HEK293 (cell line): ENCODE results near the gene ATG2A.

Experiments
- CTCF ChIA-PET: fragments of 350-600 bp; formaldehyde crosslinking; extraction: SDS; loops from one replicate; lab custom pipeline; 2021; ENCODE audit warnings: antibody characterized with exemption; lab: Yijun Ruan, JAX
- POLR2A ChIA-PET: fragments of 300-600 bp; formaldehyde crosslinking; extraction: SDS; loops from one replicate; lab custom pipeline; 2020; ENCODE audit warnings: antibody characterized with exemption, inconsistent platforms; lab: Yijun Ruan, JAX
- H3K27ac ChIP-seq: fragments of 200-500 bp; sonication (Bioruptor generic); 2 replicates; pipeline ENCODE4 v1.5.1; 2014; ENCODE audit warnings: low read depth, low read length, control low read depth, inconsistent platforms; ENCODE audit errors: extremely low read depth
- H3K36me3 ChIP-seq, 2 experiments: fragments of 200-500 bp in 1 of 2; sonication (Bioruptor generic) in 1 of 2; 1 replicate in 1 of 2; 2 replicates in 1 of 2; pipeline ENCODE4 v1.5.1; 2014 to 2017; ENCODE audit warnings: inconsistent platforms in 2 of 2, low read length in 2 of 2; ENCODE audit not compliant: control insufficient read depth in 2 of 2, insufficient read depth in 1 of 2
- H3K4me1 ChIP-seq: fragments of 200-500 bp; sonication (Bioruptor generic); 2 replicates; pipeline ENCODE4 v1.5.1; 2014; ENCODE audit warnings: mild to moderate bottlenecking, low read length, inconsistent platforms; ENCODE audit not compliant: control insufficient read depth, insufficient read depth
- H3K4me3 ChIP-seq: 2 replicates; pipeline ENCODE4 v1.5.1; 2011; ENCODE audit warnings: low read depth, mild to moderate bottlenecking, control low read depth, low read length, moderate library complexity
- H3K9me3 ChIP-seq: fragments of 200-500 bp; sonication (Bioruptor generic); 2 replicates; pipeline ENCODE4 v1.5.1; 2014; ENCODE audit warnings: low read depth, low read length, inconsistent platforms; ENCODE audit not compliant: control insufficient read depth, insufficient read depth
- REPIN1 ChIP-seq: fragments of 450-650 bp; formaldehyde crosslinking; IDR thresholded peaks from 2 replicates; pipeline ENCODE4 v1.5.1; 2017; ENCODE audit warnings: missing biosample characterization, missing genetic modification characterization, low read depth
- SP7 ChIP-seq: fragments of 450-650 bp; formaldehyde crosslinking; IDR thresholded peaks from 2 replicates; pipeline ENCODE4 v1.5.1; 2016; ENCODE audit warnings: missing biosample characterization, missing genetic modification characterization
- ZEB2 ChIP-seq: fragments of 450-650 bp; formaldehyde crosslinking; IDR thresholded peaks from 2 replicates; pipeline ENCODE4 v1.5.1; 2016; ENCODE audit warnings: missing biosample characterization, missing genetic modification characterization
- ZFP3 ChIP-seq: fragments of 450-650 bp; formaldehyde crosslinking; IDR thresholded peaks from 2 replicates; pipeline ENCODE4 v1.5.1; 2016; ENCODE audit warnings: low read depth, missing biosample characterization, missing genetic modification characterization
- ZNF114 ChIP-seq: fragments of 450-650 bp; formaldehyde crosslinking; IDR thresholded peaks from 2 replicates; pipeline ENCODE4 v1.5.0; 2017; ENCODE audit warnings: missing biosample characterization, missing genetic modification characterization
- ZNF132 ChIP-seq: fragments of 450-650 bp; formaldehyde crosslinking; IDR thresholded peaks from 2 replicates; pipeline ENCODE4 v1.5.1; 2017; ENCODE audit warnings: missing biosample characterization, missing genetic modification characterization, borderline replicate concordance
- ZNF155 ChIP-seq: fragments of 450-650 bp; formaldehyde crosslinking; IDR thresholded peaks from 2 replicates; pipeline ENCODE4 v1.5.1; 2016; ENCODE audit warnings: missing biosample characterization, missing genetic modification characterization
- ZNF292 ChIP-seq: fragments of 450-650 bp; formaldehyde crosslinking; IDR thresholded peaks from 2 replicates; pipeline ENCODE4 v1.5.1; 2016; ENCODE audit warnings: low read depth, missing biosample characterization, missing genetic modification characterization, borderline replicate concordance
- ZNF302 ChIP-seq: fragments of 450-650 bp; formaldehyde crosslinking; IDR thresholded peaks from 2 replicates; pipeline ENCODE4 v1.5.1; 2016; ENCODE audit warnings: missing biosample characterization, missing genetic modification characterization, low read depth
- ZNF571 ChIP-seq: fragments of 450-650 bp; formaldehyde crosslinking; IDR thresholded peaks from 2 replicates; pipeline ENCODE4 v1.5.0; 2017; ENCODE audit warnings: missing biosample characterization, missing genetic modification characterization
- ZNF707 ChIP-seq: fragments of 450-650 bp; formaldehyde crosslinking; IDR thresholded peaks from 2 replicates; pipeline ENCODE4 v1.5.1; 2016; ENCODE audit warnings: missing biosample characterization, missing genetic modification characterization
- ZNF776 ChIP-seq: fragments of 450-650 bp; formaldehyde crosslinking; IDR thresholded peaks from 2 replicates; pipeline ENCODE4 v1.5.0; 2017; ENCODE audit warnings: missing biosample characterization, missing genetic modification characterization, borderline replicate concordance
- ZSCAN30 ChIP-seq: fragments of 450-650 bp; IDR thresholded peaks from 2 replicates; pipeline ENCODE4 v1.5.1; 2018; ENCODE audit warnings: missing biosample characterization, mild to moderate bottlenecking, missing genetic modification characterization, moderate library complexity
- TF ChIP-seq, protein P1 (sequence below): fragments of 450-650 bp; formaldehyde crosslinking; IDR thresholded peaks from 2 replicates; pipeline ENCODE4 v1.5.1; 2016; ENCODE audit warnings: missing biosample characterization, missing genetic modification characterization, borderline replicate concordance
- TF ChIP-seq, protein P2 (sequence below): fragments of 450-650 bp; formaldehyde crosslinking; IDR thresholded peaks from 2 replicates; pipeline ENCODE4 v1.5.1; 2016; ENCODE audit warnings: missing biosample characterization, missing genetic modification characterization
- TF ChIP-seq, protein P3 (sequence below): fragments of 450-650 bp; formaldehyde crosslinking; IDR thresholded peaks from 2 replicates; pipeline ENCODE4 v1.5.1; 2017; ENCODE audit warnings: missing biosample characterization, missing genetic modification characterization
- TF ChIP-seq, protein P4 (sequence below): fragments of 450-650 bp; formaldehyde crosslinking; IDR thresholded peaks from 2 replicates; pipeline ENCODE4 v1.5.1; 2016; ENCODE audit warnings: missing biosample characterization, missing genetic modification characterization
- TF ChIP-seq, protein P5 (sequence below): fragments of 450-650 bp; formaldehyde crosslinking; IDR thresholded peaks from 2 replicates; pipeline ENCODE4 v1.5.1; 2016; ENCODE audit warnings: missing biosample characterization, missing genetic modification characterization
- TF ChIP-seq, protein P6 (sequence below): fragments of 450-650 bp; formaldehyde crosslinking; IDR thresholded peaks from 2 replicates; pipeline ENCODE4 v1.5.1; 2016; ENCODE audit warnings: missing biosample characterization, missing genetic modification characterization

Gene ATG2A

DNA sequence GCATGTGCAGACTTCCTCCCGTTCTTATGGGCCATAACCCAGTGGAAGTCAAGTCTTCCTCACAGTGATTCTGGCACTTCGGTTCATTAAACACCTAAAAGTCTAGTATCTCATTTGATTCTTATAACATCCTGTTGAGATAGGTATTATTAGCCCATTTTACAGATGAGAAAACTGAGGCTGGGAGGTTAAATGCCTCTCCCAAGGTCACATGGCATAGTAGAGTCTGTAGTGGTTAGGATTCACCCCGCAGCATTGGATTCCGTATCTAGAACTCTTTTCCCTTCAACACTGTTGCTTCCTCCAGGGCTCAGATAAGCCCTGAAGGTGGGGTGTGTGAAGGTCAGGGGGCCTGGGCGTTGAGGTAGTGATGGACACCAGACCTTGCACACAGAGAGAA, 15.3 kb upstream of the ATG2A start:
- no peaks in the 10 kb centered on the region for H3K9me3 ChIP-seq
- TF ChIP-seq ZSCAN30: no peak
- no peak for TF ChIP-seq ZNF707
- no peak for TF ChIP-seq ZNF302 (tag by site-specific recombination)
- TF ChIP-seq ZNF571 (tag by site-specific recombination): no peak
- TF ChIP-seq, protein P1, sequence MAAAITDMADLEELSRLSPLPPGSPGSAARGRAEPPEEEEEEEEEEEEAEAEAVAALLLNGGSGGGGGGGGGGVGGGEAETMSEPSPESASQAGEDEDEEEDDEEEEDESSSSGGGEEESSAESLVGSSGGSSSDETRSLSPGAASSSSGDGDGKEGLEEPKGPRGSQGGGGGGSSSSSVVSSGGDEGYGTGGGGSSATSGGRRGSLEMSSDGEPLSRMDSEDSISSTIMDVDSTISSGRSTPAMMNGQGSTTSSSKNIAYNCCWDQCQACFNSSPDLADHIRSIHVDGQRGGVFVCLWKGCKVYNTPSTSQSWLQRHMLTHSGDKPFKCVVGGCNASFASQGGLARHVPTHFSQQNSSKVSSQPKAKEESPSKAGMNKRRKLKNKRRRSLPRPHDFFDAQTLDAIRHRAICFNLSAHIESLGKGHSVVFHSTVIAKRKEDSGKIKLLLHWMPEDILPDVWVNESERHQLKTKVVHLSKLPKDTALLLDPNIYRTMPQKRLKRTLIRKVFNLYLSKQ (tag by site-specific recombination): no peak
- no peak for TF ChIP-seq ZEB2
- TF ChIP-seq ZFP3 (tag by site-specific recombination): no peak
- TF ChIP-seq ZNF114 (tag by site-specific recombination): no peak
- TF ChIP-seq, protein P2, sequence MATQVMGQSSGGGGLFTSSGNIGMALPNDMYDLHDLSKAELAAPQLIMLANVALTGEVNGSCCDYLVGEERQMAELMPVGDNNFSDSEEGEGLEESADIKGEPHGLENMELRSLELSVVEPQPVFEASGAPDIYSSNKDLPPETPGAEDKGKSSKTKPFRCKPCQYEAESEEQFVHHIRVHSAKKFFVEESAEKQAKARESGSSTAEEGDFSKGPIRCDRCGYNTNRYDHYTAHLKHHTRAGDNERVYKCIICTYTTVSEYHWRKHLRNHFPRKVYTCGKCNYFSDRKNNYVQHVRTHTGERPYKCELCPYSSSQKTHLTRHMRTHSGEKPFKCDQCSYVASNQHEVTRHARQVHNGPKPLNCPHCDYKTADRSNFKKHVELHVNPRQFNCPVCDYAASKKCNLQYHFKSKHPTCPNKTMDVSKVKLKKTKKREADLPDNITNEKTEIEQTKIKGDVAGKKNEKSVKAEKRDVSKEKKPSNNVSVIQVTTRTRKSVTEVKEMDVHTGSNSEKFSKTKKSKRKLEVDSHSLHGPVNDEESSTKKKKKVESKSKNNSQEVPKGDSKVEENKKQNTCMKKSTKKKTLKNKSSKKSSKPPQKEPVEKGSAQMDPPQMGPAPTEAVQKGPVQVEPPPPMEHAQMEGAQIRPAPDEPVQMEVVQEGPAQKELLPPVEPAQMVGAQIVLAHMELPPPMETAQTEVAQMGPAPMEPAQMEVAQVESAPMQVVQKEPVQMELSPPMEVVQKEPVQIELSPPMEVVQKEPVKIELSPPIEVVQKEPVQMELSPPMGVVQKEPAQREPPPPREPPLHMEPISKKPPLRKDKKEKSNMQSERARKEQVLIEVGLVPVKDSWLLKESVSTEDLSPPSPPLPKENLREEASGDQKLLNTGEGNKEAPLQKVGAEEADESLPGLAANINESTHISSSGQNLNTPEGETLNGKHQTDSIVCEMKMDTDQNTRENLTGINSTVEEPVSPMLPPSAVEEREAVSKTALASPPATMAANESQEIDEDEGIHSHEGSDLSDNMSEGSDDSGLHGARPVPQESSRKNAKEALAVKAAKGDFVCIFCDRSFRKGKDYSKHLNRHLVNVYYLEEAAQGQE (tag by site-specific recombination): no peak
- TF ChIP-seq, protein P3, sequence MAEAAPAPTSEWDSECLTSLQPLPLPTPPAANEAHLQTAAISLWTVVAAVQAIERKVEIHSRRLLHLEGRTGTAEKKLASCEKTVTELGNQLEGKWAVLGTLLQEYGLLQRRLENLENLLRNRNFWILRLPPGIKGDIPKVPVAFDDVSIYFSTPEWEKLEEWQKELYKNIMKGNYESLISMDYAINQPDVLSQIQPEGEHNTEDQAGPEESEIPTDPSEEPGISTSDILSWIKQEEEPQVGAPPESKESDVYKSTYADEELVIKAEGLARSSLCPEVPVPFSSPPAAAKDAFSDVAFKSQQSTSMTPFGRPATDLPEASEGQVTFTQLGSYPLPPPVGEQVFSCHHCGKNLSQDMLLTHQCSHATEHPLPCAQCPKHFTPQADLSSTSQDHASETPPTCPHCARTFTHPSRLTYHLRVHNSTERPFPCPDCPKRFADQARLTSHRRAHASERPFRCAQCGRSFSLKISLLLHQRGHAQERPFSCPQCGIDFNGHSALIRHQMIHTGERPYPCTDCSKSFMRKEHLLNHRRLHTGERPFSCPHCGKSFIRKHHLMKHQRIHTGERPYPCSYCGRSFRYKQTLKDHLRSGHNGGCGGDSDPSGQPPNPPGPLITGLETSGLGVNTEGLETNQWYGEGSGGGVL (tag by site-specific recombination): no peak
- no peak for TF ChIP-seq SP7 (tag by site-specific recombination)
- no peak for TF ChIP-seq ZNF292 (tag by site-specific recombination)
- no peak for TF ChIP-seq ZNF155 (tag by site-specific recombination)
- TF ChIP-seq ZNF132 (tag by site-specific recombination): no peak
- no peak for TF ChIP-seq ZNF776 (tag by site-specific recombination)
- TF ChIP-seq, protein P4, sequence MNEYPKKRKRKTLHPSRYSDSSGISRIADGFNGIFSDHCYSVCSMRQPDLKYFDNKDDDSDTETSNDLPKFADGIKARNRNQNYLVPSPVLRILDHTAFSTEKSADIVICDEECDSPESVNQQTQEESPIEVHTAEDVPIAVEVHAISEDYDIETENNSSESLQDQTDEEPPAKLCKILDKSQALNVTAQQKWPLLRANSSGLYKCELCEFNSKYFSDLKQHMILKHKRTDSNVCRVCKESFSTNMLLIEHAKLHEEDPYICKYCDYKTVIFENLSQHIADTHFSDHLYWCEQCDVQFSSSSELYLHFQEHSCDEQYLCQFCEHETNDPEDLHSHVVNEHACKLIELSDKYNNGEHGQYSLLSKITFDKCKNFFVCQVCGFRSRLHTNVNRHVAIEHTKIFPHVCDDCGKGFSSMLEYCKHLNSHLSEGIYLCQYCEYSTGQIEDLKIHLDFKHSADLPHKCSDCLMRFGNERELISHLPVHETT (tag by site-specific recombination): no peak
- TF ChIP-seq REPIN1 (tag by site-specific recombination): no peak
- TF ChIP-seq, protein P5, sequence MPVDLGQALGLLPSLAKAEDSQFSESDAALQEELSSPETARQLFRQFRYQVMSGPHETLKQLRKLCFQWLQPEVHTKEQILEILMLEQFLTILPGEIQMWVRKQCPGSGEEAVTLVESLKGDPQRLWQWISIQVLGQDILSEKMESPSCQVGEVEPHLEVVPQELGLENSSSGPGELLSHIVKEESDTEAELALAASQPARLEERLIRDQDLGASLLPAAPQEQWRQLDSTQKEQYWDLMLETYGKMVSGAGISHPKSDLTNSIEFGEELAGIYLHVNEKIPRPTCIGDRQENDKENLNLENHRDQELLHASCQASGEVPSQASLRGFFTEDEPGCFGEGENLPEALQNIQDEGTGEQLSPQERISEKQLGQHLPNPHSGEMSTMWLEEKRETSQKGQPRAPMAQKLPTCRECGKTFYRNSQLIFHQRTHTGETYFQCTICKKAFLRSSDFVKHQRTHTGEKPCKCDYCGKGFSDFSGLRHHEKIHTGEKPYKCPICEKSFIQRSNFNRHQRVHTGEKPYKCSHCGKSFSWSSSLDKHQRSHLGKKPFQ: no peak
- TF ChIP-seq, protein P6, sequence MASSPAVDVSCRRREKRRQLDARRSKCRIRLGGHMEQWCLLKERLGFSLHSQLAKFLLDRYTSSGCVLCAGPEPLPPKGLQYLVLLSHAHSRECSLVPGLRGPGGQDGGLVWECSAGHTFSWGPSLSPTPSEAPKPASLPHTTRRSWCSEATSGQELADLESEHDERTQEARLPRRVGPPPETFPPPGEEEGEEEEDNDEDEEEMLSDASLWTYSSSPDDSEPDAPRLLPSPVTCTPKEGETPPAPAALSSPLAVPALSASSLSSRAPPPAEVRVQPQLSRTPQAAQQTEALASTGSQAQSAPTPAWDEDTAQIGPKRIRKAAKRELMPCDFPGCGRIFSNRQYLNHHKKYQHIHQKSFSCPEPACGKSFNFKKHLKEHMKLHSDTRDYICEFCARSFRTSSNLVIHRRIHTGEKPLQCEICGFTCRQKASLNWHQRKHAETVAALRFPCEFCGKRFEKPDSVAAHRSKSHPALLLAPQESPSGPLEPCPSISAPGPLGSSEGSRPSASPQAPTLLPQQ: no peak
- ChIA-PET POLR2A (interaction anchor here (2.3 kb wide), 1 partner anchor 8 kb away, joined by 8 read pairs; the partner anchor contains the start of gene PPP2R5B), CTCF (interaction anchor here (1.3 kb wide), 1 partner anchor 38 kb away, joined by 3 read pairs; no protein-coding TSS in a partner anchor)
- no peak overlapping the region for H3K27ac ChIP-seq
- H3K4me1 ChIP-seq: no peaks in the 10 kb centered on the region
- H3K36me3 ChIP-seq: peaks cover 0 to 69% of the 10 kb centered on the region in 2 experiments; a peak in 1 of 3 replicates
- no peak overlapping the region for H3K4me3 ChIP-seq
